GM19463 (cell line): ENCODE measurements around the gene SLX9.

ENCODE experiments used
- ATAC-seq: cut with Tn5 transposase; IDR thresholded peaks from one replicate; pipeline ENCODE4 v1.9.1; 2021; ENCODE audit warnings: mild to moderate bottlenecking, moderate library complexity; ENCODE audit not compliant: unreplicated experiment

SLX9 gene

GRCh38 chr21:44988607-44989536, 49.0 kb downstream of the SLX9 start:
- ATAC-seq, result no peak

GRCh38 chr21:44989537-44989886, 49.7 kb downstream of the SLX9 start:
- no peak for ATAC-seq

GRCh38 chr21:44989943-44990780, 50.3 kb downstream of the SLX9 start:
- ATAC-seq, result no peak

- no peak for ATAC-seq
Observed at GRCh38 chr21:44990921-44991320, 51.1 kb downstream of the SLX9 start.

- ATAC-seq, result no peak
Observed at GRCh38 chr21:44991538-44992483, 52.0 kb downstream of the SLX9 start.

GRCh38 chr21:44992608-44993031, 52.8 kb downstream of the SLX9 start:
- no peak for ATAC-seq

- ATAC-seq, result no peak
Observed at GRCh38 chr21:44993321-44994046, 53.7 kb downstream of the SLX9 start.

- ATAC-seq, result no peak
Observed at GRCh38 chr21:44994047-44994694, 54.3 kb downstream of the SLX9 start.

- ATAC-seq, result no peak
Observed at GRCh38 chr21:44994695-44995342, 55.0 kb downstream of the SLX9 start.

- no peak for ATAC-seq
Observed at GRCh38 chr21:44995343-44995941, 55.6 kb downstream of the SLX9 start.

GRCh38 chr21:44996096-44996495, 56.3 kb downstream of the SLX9 start:
- ATAC-seq, result no peak

- no peak for ATAC-seq
Observed at GRCh38 chr21:44996501-44996921, 56.7 kb downstream of the SLX9 start.

- ATAC-seq, result no peak
Observed at GRCh38 chr21:44996983-44997936, 57.4 kb downstream of the SLX9 start.

- ATAC-seq, result no peak
Observed at GRCh38 chr21:44998086-44998620, 58.3 kb downstream of the SLX9 start.

- ATAC-seq, result no peak
Observed at GRCh38 chr21:44998621-44999427, 59.0 kb downstream of the SLX9 start.

- no peak for ATAC-seq
Observed at GRCh38 chr21:44999428-44999971, 59.7 kb downstream of the SLX9 start.
